HepG2 (cell line): Measurements from ENCODE around the gene GLIS2. TPM values are rescaled to one million over a fixed set of nuclear protein-coding genes. Genes with fewer than 3 reads are reported as not detected.

Experiments used
- ATAC-seq: fragments of 200-7000 bp; cut with Tn5 transposase; 3 replicates; pipeline ENCODE4 v1.9.1; 2020; ENCODE audit warnings: mild to moderate bottlenecking, moderate library complexity
- BruUV-seq: library from RNA; stranded (reverse); fragments of 400-500 nt; replicated peaks from 2 replicates; lab custom pipeline; 2021; lab: Mats Ljungman, UMichigan
- CTCF ChIA-PET: fragments of 300-600 bp; formaldehyde crosslinking; extraction: SDS; loops from one replicate; lab custom pipeline; 2021; ENCODE audit warnings: low total read pairs, inconsistent platforms, low intra/inter-chr PET ratio; lab: Yijun Ruan, JAX
- POLR2A ChIA-PET: fragments of 350-600 bp; sonication (Branson Sonifier 250); formaldehyde crosslinking; loops from one replicate; lab custom pipeline; 2020; ENCODE audit warnings: antibody characterized with exemption, inconsistent platforms; lab: Yijun Ruan, JAX
- DNase-seq: peaks from one replicate; pipeline ENCODE4 v3.0.0-alpha.2; 2015; ENCODE audit warnings: low spot score
- FAIRE-seq: peaks from 3 replicates; lab custom pipeline; 2011; peaks lifted over from hg19 to GRCh38; lab: Jason Lieb, UNC
- H2AFZ ChIP-seq: one replicate; pipeline ENCODE4 v1.6.1; 2011; ENCODE audit warnings: low read length, inconsistent platforms
- H3K27ac ChIP-seq: fragments of 300-600 bp; 3 replicates; pipeline ENCODE4 v1.8.0; 2011; ENCODE audit warnings: mixed run types, mild to moderate bottlenecking, mixed read lengths, low read length, inconsistent platforms; ENCODE audit not compliant: insufficient read depth; ENCODE audit errors: extremely low read length
- H3K27me3 ChIP-seq, 2 experiments: fragments of 200-600 bp in 1 of 2; 2 replicates in 1 of 2; 3 replicates in 1 of 2; pipeline versions ENCODE4 v1.6.0 to v1.8.0; 2011; ENCODE audit warnings: low read length in 2 of 2, mild to moderate bottlenecking in 2 of 2, moderate library complexity in 2 of 2, inconsistent platforms in 1 of 2; ENCODE audit not compliant: insufficient read depth in 2 of 2, control insufficient read depth in 1 of 2
- H3K36me3 ChIP-seq, 2 experiments: fragments of 200-600 bp in 1 of 2; replicated peaks in 1 of 2; 2 replicates in 1 of 2; 3 replicates in 1 of 2; pipeline versions ENCODE4 v1.5.1 to v1.8.0; 2011; ENCODE audit warnings: low read length in 2 of 2, inconsistent platforms in 1 of 2; ENCODE audit not compliant: insufficient read depth in 2 of 2, control insufficient read depth in 1 of 2
- H3K4me1 ChIP-seq: 2 replicates; pipeline ENCODE4 v1.5.1; 2012; ENCODE audit warnings: low read length, inconsistent platforms; ENCODE audit not compliant: insufficient read depth
- H3K4me2 ChIP-seq: 2 replicates; pipeline ENCODE4 v1.6.0; 2011; ENCODE audit warnings: low read depth, low read length, inconsistent platforms
- H3K4me3 ChIP-seq, 3 experiments: fragments of 200-600 bp in 1 of 3; sonication (generic), shearing (Covaris generic) in 1 of 3; replicated peaks in 1 of 3; 2 replicates each; pipeline ENCODE4 v1.5.1; 2011 to 2016; ENCODE audit warnings: low read length in 3 of 3, inconsistent platforms in 2 of 3, low read depth in 2 of 3, mild to moderate bottlenecking in 2 of 3, control low read depth in 1 of 3, mixed read lengths in 1 of 3; ENCODE audit not compliant: insufficient read depth in 1 of 3
- H3K79me2 ChIP-seq: one replicate; pipeline ENCODE4 v1.6.1; 2011; ENCODE audit warnings: low read length, inconsistent platforms; ENCODE audit not compliant: insufficient read depth
- H3K9ac ChIP-seq: 2 replicates; pipeline ENCODE4 v1.6.0; 2011; ENCODE audit warnings: mild to moderate bottlenecking, low read depth, low read length, inconsistent platforms; ENCODE audit not compliant: insufficient read depth
- H3K9me3 ChIP-seq: 2 replicates; pipeline ENCODE4 v1.5.1; 2012; ENCODE audit warnings: mild to moderate bottlenecking, low read length
- H4K20me1 ChIP-seq: 2 replicates; pipeline ENCODE4 v1.6.0; 2011; ENCODE audit warnings: inconsistent platforms, mild to moderate bottlenecking, low read length, moderate library complexity; ENCODE audit not compliant: insufficient read depth
- FOSL2 ChIP-seq: sonication (generic); formaldehyde crosslinking; IDR thresholded peaks from 2 replicates; pipeline ENCODE4 v1.4.0; 2020; ENCODE audit warnings: missing genetic modification reagents
- PRDM4 ChIP-seq: sonication (generic); formaldehyde crosslinking; IDR thresholded peaks from 2 replicates; pipeline ENCODE4 v1.9.0; 2021; ENCODE audit warnings: missing genetic modification reagents, borderline replicate concordance
- ZNF329 ChIP-seq: sonication (generic); formaldehyde crosslinking; IDR thresholded peaks from 2 replicates; pipeline ENCODE4 v1.9.0; 2021; ENCODE audit warnings: low read depth, mild to moderate bottlenecking, missing genetic modification reagents
- WGBS: methylation state at CpG from one replicate; pipeline ENCODE4 v1.1.6; 2017; ENCODE audit warnings: low lambda C conversion rate; 5-methylcytosine and 5-hydroxymethylcytosine counted together
- in situ Hi-C: cut with HindIII; loops from 2 replicates; pipeline ENCODE4 v1.10.0; 2017; ENCODE audit warnings: low pct_unique_long_range_greater_than_20kb; ENCODE audit not compliant: extremely low pct_ligation_motif_present
- intact Hi-C: fragments of 100-400 bp; cut with micrococcal nuclease; formaldehyde crosslinking; loops from one replicate; pipeline ENCODE4 v1.10.0; 2022; ENCODE audit not compliant: unreplicated experiment
- polyA plus RNA-seq, 8 experiments: library from polyadenylated mRNA; depleted of rRNA in 3 of 8; stranded (reverse) in 7 of 8; unstranded in 1 of 8; fragments of >200 nt; fragmentation: Illumina TruSeq in 4 of 8; extraction: Trizol in 4 of 8; gene quantifications; 2 replicates each; pipeline versions ENCODE4 v1.2.1 to v1.2.3, GENCODE V29; 2011 to 2016; ENCODE audit warnings: low read depth in 4 of 8, missing spikeins in 1 of 8, mixed read lengths in 1 of 8; ENCODE audit not compliant: insufficient read depth in 1 of 8
- total RNA-seq, 5 experiments: library from RNA; depleted of rRNA; stranded (reverse); fragments of >200 nt; fragmentation: Illumina TruSeq; extraction: Trizol; gene quantifications; 2 replicates each; pipeline ENCODE4 v1.2.3, GENCODE V29; 2016; ENCODE audit warnings: low read depth in 1 of 5
- TF ChIP-seq, protein P1 (sequence below): sonication (generic); formaldehyde crosslinking; IDR thresholded peaks from 2 replicates; pipeline ENCODE4 v1.5.0; 2020; ENCODE audit warnings: missing genetic modification reagents
- TF ChIP-seq, protein P2 (sequence below): sonication (generic); formaldehyde crosslinking; IDR thresholded peaks from 2 replicates; pipeline ENCODE4 v1.4.0; 2020; ENCODE audit warnings: missing genetic modification reagents

The GLIS2 gene
- total and polyA plus RNA-seq, 2 of the 13 experiments (the other 11 are each of a cell fraction or from before 2014, with no cell fraction given): 0.28 to 0.29 TPM

DNA sequence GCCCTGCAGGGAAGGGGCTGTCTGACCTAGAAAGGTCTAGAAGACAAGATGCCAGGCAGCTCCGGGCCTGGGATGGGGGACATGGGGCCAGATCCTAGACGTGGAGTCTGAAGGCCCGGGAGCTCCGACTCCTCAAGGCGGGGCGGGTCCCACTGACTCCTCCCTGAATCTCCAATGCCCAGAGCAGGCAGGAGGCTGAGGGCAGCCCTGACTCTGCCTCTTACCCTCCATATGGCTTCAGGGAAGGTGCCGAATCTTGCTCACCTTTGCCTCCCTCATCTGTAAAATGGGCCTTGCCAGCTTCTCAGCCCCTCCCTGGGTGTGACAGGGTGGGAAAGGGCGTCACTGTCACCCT is 70.6 kb downstream of the GLIS2 start:
- ChIA-PET CTCF (no interaction called here), POLR2A (interaction anchor here (1.4 to 1.7 kb wide), 3 partner anchors 13 to 76 kb away, joined by 3 to 6 read pairs (median 3); no protein-coding TSS in a partner anchor)
- peaks cover 8% of the 10 kb centered on the region for H4K20me1 ChIP-seq
- H3K9me3 ChIP-seq: no peaks in the 10 kb centered on the region
- BruUV-seq: no TSS peak
- H3K9ac ChIP-seq: no peak overlapping the region
- peaks cover 4 to 11% of the 10 kb centered on the region in 2 experiments; a peak in 4 of 5 replicates for H3K36me3 ChIP-seq
- H3K27me3 ChIP-seq: no peaks in the 10 kb centered on the region
- peaks cover 20% of the 10 kb centered on the region for H3K4me1 ChIP-seq
- H3K27ac ChIP-seq: no peak overlapping the region
- ATAC-seq: peak; percentile 2; the same call in 2 of the 3 replicates
- WGBS: 91% methylated on average over 5 of the region's 8 CpGs
- in situ Hi-C loops: loop anchor here (5.0 kb wide), 1 partner anchor 34 kb away; the partner anchor contains the start of gene PAM16
- no peaks in the 10 kb centered on the region for H3K79me2 ChIP-seq
- no peak overlapping the region for H2AFZ ChIP-seq
- intact Hi-C loops: no loop called here
- no peak for DNase-seq
- H3K4me3 ChIP-seq: no peak overlapping the region
- H3K4me2 ChIP-seq: no peak overlapping the region
- no peak for FAIRE-seq
- no peak for TF ChIP-seq PRDM4 (CRISPR knock-in tag)
- TF ChIP-seq, protein P1, sequence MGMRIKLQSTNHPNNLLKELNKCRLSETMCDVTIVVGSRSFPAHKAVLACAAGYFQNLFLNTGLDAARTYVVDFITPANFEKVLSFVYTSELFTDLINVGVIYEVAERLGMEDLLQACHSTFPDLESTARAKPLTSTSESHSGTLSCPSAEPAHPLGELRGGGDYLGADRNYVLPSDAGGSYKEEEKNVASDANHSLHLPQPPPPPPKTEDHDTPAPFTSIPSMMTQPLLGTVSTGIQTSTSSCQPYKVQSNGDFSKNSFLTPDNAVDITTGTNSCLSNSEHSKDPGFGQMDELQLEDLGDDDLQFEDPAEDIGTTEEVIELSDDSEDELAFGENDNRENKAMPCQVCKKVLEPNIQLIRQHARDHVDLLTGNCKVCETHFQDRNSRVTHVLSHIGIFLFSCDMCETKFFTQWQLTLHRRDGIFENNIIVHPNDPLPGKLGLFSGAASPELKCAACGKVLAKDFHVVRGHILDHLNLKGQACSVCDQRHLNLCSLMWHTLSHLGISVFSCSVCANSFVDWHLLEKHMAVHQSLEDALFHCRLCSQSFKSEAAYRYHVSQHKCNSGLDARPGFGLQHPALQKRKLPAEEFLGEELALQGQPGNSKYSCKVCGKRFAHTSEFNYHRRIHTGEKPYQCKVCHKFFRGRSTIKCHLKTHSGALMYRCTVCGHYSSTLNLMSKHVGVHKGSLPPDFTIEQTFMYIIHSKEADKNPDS: no peak
- TF ChIP-seq ZNF329 (CRISPR knock-in tag): no peak
- TF ChIP-seq FOSL2: no peak
- TF ChIP-seq, protein P2, sequence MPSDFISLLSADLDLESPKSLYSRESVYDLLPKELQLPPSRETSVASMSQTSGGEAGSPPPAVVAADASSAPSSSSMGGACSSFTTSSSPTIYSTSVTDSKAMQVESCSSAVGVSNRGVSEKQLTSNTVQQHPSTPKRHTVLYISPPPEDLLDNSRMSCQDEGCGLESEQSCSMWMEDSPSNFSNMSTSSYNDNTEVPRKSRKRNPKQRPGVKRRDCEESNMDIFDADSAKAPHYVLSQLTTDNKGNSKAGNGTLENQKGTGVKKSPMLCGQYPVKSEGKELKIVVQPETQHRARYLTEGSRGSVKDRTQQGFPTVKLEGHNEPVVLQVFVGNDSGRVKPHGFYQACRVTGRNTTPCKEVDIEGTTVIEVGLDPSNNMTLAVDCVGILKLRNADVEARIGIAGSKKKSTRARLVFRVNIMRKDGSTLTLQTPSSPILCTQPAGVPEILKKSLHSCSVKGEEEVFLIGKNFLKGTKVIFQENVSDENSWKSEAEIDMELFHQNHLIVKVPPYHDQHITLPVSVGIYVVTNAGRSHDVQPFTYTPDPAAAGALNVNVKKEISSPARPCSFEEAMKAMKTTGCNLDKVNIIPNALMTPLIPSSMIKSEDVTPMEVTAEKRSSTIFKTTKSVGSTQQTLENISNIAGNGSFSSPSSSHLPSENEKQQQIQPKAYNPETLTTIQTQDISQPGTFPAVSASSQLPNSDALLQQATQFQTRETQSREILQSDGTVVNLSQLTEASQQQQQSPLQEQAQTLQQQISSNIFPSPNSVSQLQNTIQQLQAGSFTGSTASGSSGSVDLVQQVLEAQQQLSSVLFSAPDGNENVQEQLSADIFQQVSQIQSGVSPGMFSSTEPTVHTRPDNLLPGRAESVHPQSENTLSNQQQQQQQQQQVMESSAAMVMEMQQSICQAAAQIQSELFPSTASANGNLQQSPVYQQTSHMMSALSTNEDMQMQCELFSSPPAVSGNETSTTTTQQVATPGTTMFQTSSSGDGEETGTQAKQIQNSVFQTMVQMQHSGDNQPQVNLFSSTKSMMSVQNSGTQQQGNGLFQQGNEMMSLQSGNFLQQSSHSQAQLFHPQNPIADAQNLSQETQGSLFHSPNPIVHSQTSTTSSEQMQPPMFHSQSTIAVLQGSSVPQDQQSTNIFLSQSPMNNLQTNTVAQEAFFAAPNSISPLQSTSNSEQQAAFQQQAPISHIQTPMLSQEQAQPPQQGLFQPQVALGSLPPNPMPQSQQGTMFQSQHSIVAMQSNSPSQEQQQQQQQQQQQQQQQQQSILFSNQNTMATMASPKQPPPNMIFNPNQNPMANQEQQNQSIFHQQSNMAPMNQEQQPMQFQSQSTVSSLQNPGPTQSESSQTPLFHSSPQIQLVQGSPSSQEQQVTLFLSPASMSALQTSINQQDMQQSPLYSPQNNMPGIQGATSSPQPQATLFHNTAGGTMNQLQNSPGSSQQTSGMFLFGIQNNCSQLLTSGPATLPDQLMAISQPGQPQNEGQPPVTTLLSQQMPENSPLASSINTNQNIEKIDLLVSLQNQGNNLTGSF (CRISPR knock-in tag): no peak
